Measurements from ENCODE around the gene CD302. TPM values are rescaled to one million over a fixed set of nuclear protein-coding genes. Genes with fewer than 3 reads are reported as not detected.

Gene CD302
- total and polyA plus RNA-seq, 2 donors (not counting 3 experiments of a cell fraction or from before 2014, with no cell fraction given) = 10.4 to 10.6 TPM

- Histone ChIP-seq H3K4me2 (ENCODE audit: insufficient read depth, low read length) (no peak overlapping the region), H3K9ac (replicated peaks; ENCODE audit: extremely low read depth, insufficient read depth, low read length) (no peak overlapping the region), H2AFZ (ENCODE audit: low read depth, low read length) (no peak overlapping the region), H4K20me1 (replicated peaks; ENCODE audit: control insufficient read depth, extremely low read depth, insufficient read depth, low read length) (no peaks in the 10 kb centered on the region), H3K27ac (ENCODE audit: insufficient read depth, low read depth, low read length) (no peak overlapping the region), H3K9me1 (replicated peaks; ENCODE audit: control insufficient read depth, extremely low read depth, insufficient read depth, low read length) (no peaks in the 10 kb centered on the region), H3K79me2 (ENCODE audit: control insufficient read depth, insufficient read depth, low read length) (no peaks in the 10 kb centered on the region), H3K4me1 (ENCODE audit: control insufficient read depth, extremely low read depth, insufficient read depth, low read length) (no peaks in the 10 kb centered on the region), H3K9me3 (replicated peaks; ENCODE audit: control insufficient read depth, insufficient read depth, low read length) (no peaks in the 10 kb centered on the region), H3K27me3 (ENCODE audit: control insufficient read depth in 2 of 2, insufficient read depth in 2 of 2, low read length in 2 of 2) (no peaks in the 10 kb centered on the region), H3K4me3 (replicated peaks in 1 of 3; ENCODE audit: insufficient read depth in 1 of 3, low read depth in 1 of 3, low read length in 3 of 3) (no peak overlapping the region), H3K36me3 (ENCODE audit: control insufficient read depth in 2 of 2, extremely low read depth in 1 of 2, insufficient read depth in 2 of 2, low read length in 2 of 2) (no peaks in the 10 kb centered on the region)
- DNase-seq (ENCODE audit: low read depth, low spot score) (no peak), FAIRE-seq (no peak)
- POLR2A ChIA-PET = no interaction called here
- dilution Hi-C loops (cut with MboI; ENCODE audit: extremely low pct_ligation_motif_present, low sequenced_read_pairs) (no loop called here), intact Hi-C loops (cut with micrococcal nuclease) (no loop called here)
- BruUV-seq (replicated peaks) = no TSS peak
- CTCF ChIA-PET = interaction anchor here (0.7 to 1.9 kb wide), 6 partner anchors 9 to 34 kb away, joined by 3 to 6 read pairs (median 4); no protein-coding TSS in a partner anchor
- no peak for TF ChIP-seq MAX (IDR thresholded peaks at IDR 0.05; ENCODE audit: insufficient read depth, insufficient read length)
- TF ChIP-seq GATA2 (IDR thresholded peaks at IDR 0.05; ENCODE audit: insufficient read depth, insufficient read length, low read depth, low read length) = no peak
Measured at GRCh38 chr2:159773886-159774285, 24.1 kb downstream of the CD302 start.

- Histone ChIP-seq H3K4me2 (ENCODE audit: insufficient read depth, low read length) (no peak overlapping the region), H3K9me1 (replicated peaks; ENCODE audit: control insufficient read depth, extremely low read depth, insufficient read depth, low read length) (no peaks in the 10 kb centered on the region), H3K27me3 (ENCODE audit: control insufficient read depth in 2 of 2, insufficient read depth in 2 of 2, low read length in 2 of 2) (no peaks in the 10 kb centered on the region), H3K36me3 (ENCODE audit: control insufficient read depth in 2 of 2, extremely low read depth in 1 of 2, insufficient read depth in 2 of 2, low read length in 2 of 2) (peaks cover 0 to 1% of the 10 kb centered on the region in 2 experiments), H4K20me1 (replicated peaks; ENCODE audit: control insufficient read depth, extremely low read depth, insufficient read depth, low read length) (no peaks in the 10 kb centered on the region), H3K27ac (ENCODE audit: insufficient read depth, low read depth, low read length) (no peak overlapping the region), H3K79me2 (ENCODE audit: control insufficient read depth, insufficient read depth, low read length) (no peaks in the 10 kb centered on the region), H2AFZ (ENCODE audit: low read depth, low read length) (no peak overlapping the region), H3K4me3 (replicated peaks in 1 of 3; ENCODE audit: insufficient read depth in 1 of 3, low read depth in 1 of 3, low read length in 3 of 3) (no peak overlapping the region), H3K9me3 (replicated peaks; ENCODE audit: control insufficient read depth, insufficient read depth, low read length) (no peaks in the 10 kb centered on the region), H3K4me1 (ENCODE audit: control insufficient read depth, extremely low read depth, insufficient read depth, low read length) (no peaks in the 10 kb centered on the region), H3K9ac (replicated peaks; ENCODE audit: extremely low read depth, insufficient read depth, low read length) (no peak overlapping the region)
- no TSS peak for BruUV-seq (replicated peaks)
- intact Hi-C loops (cut with micrococcal nuclease) (no loop called here), dilution Hi-C loops (cut with MboI; ENCODE audit: extremely low pct_ligation_motif_present, low sequenced_read_pairs) (no loop called here)
- DNase-seq (ENCODE audit: low read depth, low spot score) (no peak), FAIRE-seq (no peak)
- ChIA-PET POLR2A (no interaction called here), CTCF (interaction anchor here (0.7 to 1.9 kb wide), 6 partner anchors 9 to 35 kb away, joined by 3 to 6 read pairs (median 4); no protein-coding TSS in a partner anchor)
- TF ChIP-seq JUN (IDR thresholded peaks at IDR 0.05; ENCODE audit: borderline replicate concordance, insufficient read depth, insufficient read length, low read depth) = no peak
- no peak for TF ChIP-seq POLR2AphosphoS5 (IDR thresholded peaks at IDR 0.05; ENCODE audit: insufficient read depth, low read depth, low read length)
- TF ChIP-seq GATA2 (IDR thresholded peaks at IDR 0.05; ENCODE audit: insufficient read depth, insufficient read length, low read depth, low read length) = no peak
- TF ChIP-seq MYC (IDR thresholded peaks at IDR 0.05; ENCODE audit: low read depth, low read length) = no peak
- no peak for TF ChIP-seq POLR2A (IDR thresholded peaks at IDR 0.05; ENCODE audit: low read depth, low read length)
- no peak for TF ChIP-seq FOS (IDR thresholded peaks at IDR 0.05; ENCODE audit: borderline replicate concordance, insufficient read depth, low read length)
- TF ChIP-seq EZH2 (IDR thresholded peaks at IDR 0.05; ENCODE audit: borderline replicate concordance, low read depth, low read length, severe bottlenecking) = no peak
- no peak for TF ChIP-seq MAX (IDR thresholded peaks at IDR 0.05; ENCODE audit: insufficient read depth, insufficient read length)
- no peak for TF ChIP-seq CTCF (IDR thresholded peaks at IDR 0.05; ENCODE audit: extremely low read depth in 1 of 2, insufficient read depth in 1 of 2, low read depth in 1 of 2, low read length in 2 of 2)
Measured at GRCh38 chr2:159773426-159773825, 24.6 kb downstream of the CD302 start.

Measured in endothelial cell of umbilical vein (primary cell).